Breast epithelium (tissue), 4 donors: ENCODE measurements around the gene TMEM150B. TPM values are rescaled to one million over a fixed set of nuclear protein-coding genes. Genes with fewer than 3 reads are reported as not detected.

Source experiments
- DNase-seq, 2 donors: peaks; one replicate each; pipeline ENCODE4 v3.0.0-alpha.2; 2019; ENCODE audit warnings: low spot score in 2 of 2
- H3K27ac ChIP-seq, 2 donors: fragments of 200-600 bp; sonication (generic) in 1 of 2; one replicate each; pipeline ENCODE4 v1.5.1; 2016 to 2019; ENCODE audit warnings: mild to moderate bottlenecking in 1 of 2
- H3K27me3 ChIP-seq, 2 donors: fragments of 200-600 bp; sonication (generic) in 1 of 2; one replicate each; pipeline versions ENCODE4 v1.5.1 to v1.6.0; 2017 to 2019; ENCODE audit warnings: control low read depth in 1 of 2, mild to moderate bottlenecking in 1 of 2
- H3K36me3 ChIP-seq: fragments of 200-600 bp; one replicate; pipeline ENCODE4 v1.5.1; 2019
- H3K4me1 ChIP-seq, 2 donors: fragments of 200-600 bp; sonication (generic); one replicate each; pipeline ENCODE4 v1.5.1; 2016 to 2019; ENCODE audit warnings: control low read depth in 1 of 2
- H3K4me3 ChIP-seq, 3 donors: fragments of 200-600 bp; sonication (generic); 1 replicate in 2 of 3; 2 replicates in 1 of 3; pipeline ENCODE4 v1.5.1; 2016 to 2019; ENCODE audit warnings: mild to moderate bottlenecking in 3 of 3, moderate library complexity in 2 of 3
- H3K9me3 ChIP-seq, 2 donors: fragments of 200-600 bp; sonication (generic) in 1 of 2; one replicate each; pipeline ENCODE4 v1.5.1; 2016 to 2019; ENCODE audit warnings: control low read depth in 1 of 2
- POLR2A ChIP-seq: fragments of 450-650 bp; IDR thresholded peaks from one replicate; pipeline ENCODE4 v1.6.1; 2016; ENCODE audit warnings: antibody characterized with exemption, mild to moderate bottlenecking, moderate library complexity
- POLR2AphosphoS5 ChIP-seq, 3 donors: sonication (generic); formaldehyde crosslinking; IDR thresholded peaks; one replicate each; pipeline ENCODE4 v1.6.1; 2017; ENCODE audit warnings: antibody characterized with exemption in 3 of 3
- intact Hi-C: fragments of 100-400 bp; cut with DNase I; formaldehyde crosslinking; loops from one replicate; pipeline ENCODE4 v1.15.1; 2023; ENCODE audit warnings: low total_unique reads
- total RNA-seq, 3 donors: library from RNA; depleted of rRNA; stranded (reverse); fragments of >200 nt; gene quantifications; one replicate each; pipeline ENCODE4 v1.1.0, GENCODE V29; 2016
- TF ChIP-seq, protein P1 (sequence below), 3 donors: fragments of 450-650 bp; IDR thresholded peaks; one replicate each; pipeline ENCODE4 v1.5.1; 2016 to 2017; ENCODE audit warnings: antibody characterized with exemption in 3 of 3, mild to moderate bottlenecking in 3 of 3, moderate library complexity in 3 of 3

The TMEM150B gene
- total RNA-seq, 3 donors from 2014 or later: 1.6 to 11.8 (median 3.1) TPM

DNA sequence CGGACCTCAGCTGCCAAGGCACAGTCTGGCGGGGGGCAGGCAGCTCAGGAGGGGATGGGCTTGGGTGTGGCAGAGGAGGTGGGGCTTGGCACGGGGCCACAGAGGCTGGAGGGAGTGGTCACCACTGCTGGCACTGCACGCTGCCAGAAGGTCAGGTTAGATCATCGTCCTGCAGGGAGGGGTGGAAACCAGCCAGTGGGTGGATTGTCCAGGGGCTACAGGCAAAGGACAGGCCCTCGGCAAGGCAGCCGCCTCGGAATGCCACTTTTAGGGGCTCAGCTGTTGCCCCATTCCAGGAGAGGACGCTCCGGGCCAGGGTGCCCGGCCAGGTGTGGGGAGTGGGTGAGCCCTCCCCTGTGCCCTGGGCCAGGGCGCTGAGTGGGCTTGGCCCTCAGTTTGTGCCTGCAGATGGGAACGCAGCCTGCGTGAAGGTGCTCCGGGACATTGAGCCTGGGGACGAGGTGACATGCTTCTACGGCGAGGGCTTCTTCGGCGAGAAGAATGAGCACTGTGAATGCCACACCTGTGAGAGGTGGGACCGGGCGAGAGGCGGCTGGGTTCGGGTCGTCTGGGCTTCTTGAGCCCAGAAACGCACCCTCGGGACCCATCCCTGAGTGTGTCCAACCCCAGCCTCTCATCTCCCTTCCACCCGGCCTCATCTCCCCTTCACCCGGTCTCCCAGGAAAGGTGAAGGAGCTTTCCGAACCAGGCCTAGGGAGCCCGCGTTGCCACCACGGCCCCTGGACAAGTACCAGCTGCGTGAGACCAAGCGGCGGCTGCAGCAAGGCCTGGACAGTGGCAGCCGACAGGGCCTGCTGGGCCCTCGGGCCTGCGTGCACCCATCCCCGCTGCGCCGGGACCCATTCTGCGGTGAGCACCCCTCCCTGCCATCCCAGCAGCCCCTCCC, 20.9 kb upstream of the TMEM150B start:
- no peaks in the 10 kb centered on the region for H3K9me3 ChIP-seq
- H3K4me3 ChIP-seq: no peak overlapping the region
- intact Hi-C loops: no loop called here
- no peaks in the 10 kb centered on the region for H3K4me1 ChIP-seq
- peak overlapping the region; percentile 25 to 58 for H3K27ac ChIP-seq
- no peak for DNase-seq
- no peak for TF ChIP-seq POLR2A
- TF ChIP-seq POLR2AphosphoS5 (IDR thresholded peaks at IDR 0.05): no peak
- TF ChIP-seq, protein P1, sequence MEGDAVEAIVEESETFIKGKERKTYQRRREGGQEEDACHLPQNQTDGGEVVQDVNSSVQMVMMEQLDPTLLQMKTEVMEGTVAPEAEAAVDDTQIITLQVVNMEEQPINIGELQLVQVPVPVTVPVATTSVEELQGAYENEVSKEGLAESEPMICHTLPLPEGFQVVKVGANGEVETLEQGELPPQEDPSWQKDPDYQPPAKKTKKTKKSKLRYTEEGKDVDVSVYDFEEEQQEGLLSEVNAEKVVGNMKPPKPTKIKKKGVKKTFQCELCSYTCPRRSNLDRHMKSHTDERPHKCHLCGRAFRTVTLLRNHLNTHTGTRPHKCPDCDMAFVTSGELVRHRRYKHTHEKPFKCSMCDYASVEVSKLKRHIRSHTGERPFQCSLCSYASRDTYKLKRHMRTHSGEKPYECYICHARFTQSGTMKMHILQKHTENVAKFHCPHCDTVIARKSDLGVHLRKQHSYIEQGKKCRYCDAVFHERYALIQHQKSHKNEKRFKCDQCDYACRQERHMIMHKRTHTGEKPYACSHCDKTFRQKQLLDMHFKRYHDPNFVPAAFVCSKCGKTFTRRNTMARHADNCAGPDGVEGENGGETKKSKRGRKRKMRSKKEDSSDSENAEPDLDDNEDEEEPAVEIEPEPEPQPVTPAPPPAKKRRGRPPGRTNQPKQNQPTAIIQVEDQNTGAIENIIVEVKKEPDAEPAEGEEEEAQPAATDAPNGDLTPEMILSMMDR (IDR thresholded peaks at IDR 0.05): no peak
- no peaks in the 10 kb centered on the region for H3K36me3 ChIP-seq
- H3K27me3 ChIP-seq: no peaks in the 10 kb centered on the region

DNA sequence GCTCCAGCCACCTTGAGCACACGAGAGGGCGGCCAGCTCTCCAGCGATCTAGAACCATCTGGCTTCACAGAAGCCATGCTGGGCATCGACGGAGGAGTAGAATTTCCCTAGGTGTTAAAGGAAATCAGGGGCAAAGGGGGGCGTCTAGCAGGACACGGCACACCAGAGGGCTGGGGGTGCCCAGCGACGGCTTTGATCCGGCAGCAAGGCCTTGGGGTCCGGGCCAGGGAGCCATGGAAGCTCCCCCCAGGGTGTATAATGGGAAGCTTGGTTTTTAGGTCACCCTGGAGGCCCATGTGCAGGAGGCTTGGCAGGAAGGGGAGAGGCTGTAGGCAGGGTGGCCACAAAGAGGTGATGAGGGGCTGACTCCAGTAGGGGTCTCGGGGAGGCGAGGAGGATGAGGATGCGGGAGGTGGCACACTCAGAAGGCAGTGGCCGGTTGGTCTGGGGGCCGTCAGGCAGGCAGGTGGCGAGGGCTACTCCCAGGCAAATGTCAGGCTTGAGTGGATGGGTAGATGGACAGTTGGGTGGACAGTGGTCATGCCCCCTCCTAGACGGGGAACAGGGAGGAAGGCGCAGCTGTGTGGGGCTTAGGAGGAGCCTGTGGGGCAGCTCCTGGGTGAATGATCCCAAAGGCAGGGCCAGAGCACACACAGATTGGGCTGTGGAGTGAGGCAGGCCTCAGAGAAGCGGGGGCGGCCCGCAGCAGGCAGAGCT, 20.1 kb upstream of the TMEM150B start:
- intact Hi-C loops: no loop called here
- Histone ChIP-seq H3K27ac (peak overlapping the region; percentile 25 to 58), H3K9me3 (no peaks in the 10 kb centered on the region)

DNA sequence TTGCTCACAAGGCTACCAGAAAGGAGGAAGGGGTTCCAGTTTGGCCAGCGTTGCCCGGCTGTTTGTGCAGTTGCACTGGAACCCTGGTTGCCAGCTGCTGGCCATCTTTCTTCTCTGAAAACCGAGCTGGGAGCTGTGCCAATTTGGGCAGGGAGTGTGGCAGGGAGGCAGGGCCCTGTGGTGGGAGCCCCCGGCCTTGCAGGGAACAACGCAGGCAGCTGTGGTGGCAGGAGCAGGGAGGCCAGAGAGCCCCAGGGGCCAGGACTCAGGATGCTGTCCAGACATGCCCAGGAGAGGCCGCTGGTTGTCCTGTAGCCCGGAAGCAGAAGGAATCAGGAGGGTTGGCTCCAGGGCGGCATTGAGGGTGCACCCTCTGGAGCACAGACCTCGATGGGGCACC, 19.3 kb upstream of the TMEM150B start:
- no peaks in the 10 kb centered on the region for H3K4me1 ChIP-seq
- no peaks in the 10 kb centered on the region for H3K36me3 ChIP-seq
- H3K9me3 ChIP-seq: no peaks in the 10 kb centered on the region
- H3K4me3 ChIP-seq: no peak overlapping the region
- H3K27ac ChIP-seq: peak overlapping the region; percentile 1 to 39
- H3K27me3 ChIP-seq: no peaks in the 10 kb centered on the region
- intact Hi-C loops: no loop called here
- peak in 1 of 2 donors; percentile 37 for DNase-seq
- TF ChIP-seq POLR2AphosphoS5 (IDR thresholded peaks at IDR 0.05) (no peak), POLR2A (no peak)
- TF ChIP-seq, protein P1 (IDR thresholded peaks at IDR 0.05): no peak

More for the DNA sequence above, 20.1 kb upstream of the TMEM150B start:
- no peak overlapping the region for H3K4me3 ChIP-seq
- H3K36me3 ChIP-seq: no peaks in the 10 kb centered on the region
- no peaks in the 10 kb centered on the region for H3K27me3 ChIP-seq
- TF ChIP-seq, protein P1 (IDR thresholded peaks at IDR 0.05): no peak
- no peak for TF ChIP-seq POLR2AphosphoS5 (IDR thresholded peaks at IDR 0.05)
- TF ChIP-seq POLR2A: no peak
- no peaks in the 10 kb centered on the region for H3K4me1 ChIP-seq
- no peak for DNase-seq

DNA sequence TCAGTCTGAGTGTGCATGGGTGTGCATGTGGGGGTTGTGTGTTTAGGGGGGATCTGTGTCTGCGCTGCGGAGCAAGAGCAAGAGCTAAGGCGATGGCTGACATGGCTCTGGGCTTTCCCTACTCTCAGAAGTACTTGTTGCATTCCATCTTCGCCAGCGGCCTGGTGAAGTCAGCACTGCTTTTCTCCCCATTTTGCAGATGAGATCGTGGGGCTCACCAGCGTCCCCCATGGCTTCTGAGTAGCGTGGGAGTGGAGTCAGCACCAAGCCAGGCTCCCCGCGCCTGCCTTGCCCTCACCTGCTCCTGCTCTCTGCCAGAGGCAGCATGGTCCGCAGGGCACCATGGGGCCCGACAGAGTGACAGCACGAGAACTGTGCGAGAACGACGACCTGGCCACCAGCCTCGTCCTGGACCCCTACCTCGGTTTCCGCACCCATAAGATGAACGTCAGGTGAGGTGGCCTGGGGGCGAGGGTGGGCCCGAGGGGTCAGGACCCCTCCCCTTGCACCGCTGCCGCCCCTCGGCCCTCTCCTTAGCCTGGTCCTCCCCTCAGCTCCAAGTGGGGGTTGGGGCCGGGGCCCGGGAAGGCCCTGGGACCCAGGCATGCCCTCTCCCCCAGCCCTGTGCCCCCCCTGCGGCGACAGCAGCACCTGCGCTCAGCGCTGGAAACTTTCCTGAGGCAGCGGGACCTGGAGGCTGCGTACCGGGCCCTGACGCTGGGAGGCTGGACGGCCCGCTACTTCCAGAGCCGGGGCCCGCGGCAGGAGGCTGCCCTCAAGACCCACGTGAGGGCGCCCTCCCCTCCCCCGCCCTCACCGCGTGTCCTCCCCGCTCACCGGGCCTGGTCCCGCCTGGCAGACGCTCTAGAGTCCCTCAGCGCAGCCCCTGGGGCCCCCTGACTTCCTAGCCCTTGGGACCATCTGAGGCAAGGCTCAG, 16.7 kb upstream of the TMEM150B start:
- TF ChIP-seq, protein P1 (IDR thresholded peaks at IDR 0.05): no peak
- no peak for TF ChIP-seq POLR2A
- TF ChIP-seq POLR2AphosphoS5 (IDR thresholded peaks at IDR 0.05): no peak
- intact Hi-C loops: no loop called here

More for the DNA sequence above, 16.7 kb upstream of the TMEM150B start:
- H3K27ac ChIP-seq: no peak overlapping the region
- peak overlapping the region in 2 of 3 donors; percentile 85 to 87 for H3K4me3 ChIP-seq
- no peaks in the 10 kb centered on the region for H3K9me3 ChIP-seq
- DNase-seq: no peak
- no peaks in the 10 kb centered on the region for H3K36me3 ChIP-seq
- H3K4me1 ChIP-seq: no peaks in the 10 kb centered on the region
- no peaks in the 10 kb centered on the region for H3K27me3 ChIP-seq
